ENCODE data around the gene KCNMB4.

- no peak for TF ChIP-seq EZH2phosphoT487 (IDR thresholded peaks at IDR 0.05; ENCODE audit: low read depth, severe bottlenecking, unreplicated experiment)
- TF ChIP-seq EZH2 (IDR thresholded peaks at IDR 0.05; ENCODE audit: borderline replicate concordance): no peak
These were observed 64.3 kb downstream of the KCNMB4 start for GRCh38 chr12:70430400-70430799.
